K562 (cell line): ENCODE measurements around the gene TRPM4. TPM values are rescaled to one million over a fixed set of nuclear protein-coding genes. Genes with fewer than 3 reads are reported as not detected.

Experiments
- CHAMP1 ChIP-seq: fragments of 450-650 bp; IDR thresholded peaks from 2 replicates; pipeline ENCODE4 v1.6.1; 2016; ENCODE audit warnings: mild to moderate bottlenecking
- CHD1 ChIP-seq: fragments of 200-600 bp; sonication (generic); IDR thresholded peaks from one replicate; pipeline ENCODE4 v1.6.1; 2012; ENCODE audit warnings: mild to moderate bottlenecking, moderate library complexity, low read length, inconsistent platforms
- DIDO1 ChIP-seq: fragments of 450-650 bp; IDR thresholded peaks from 2 replicates; pipeline ENCODE4 v1.6.1; 2016; ENCODE audit warnings: low read depth, missing biosample characterization, missing genetic modification characterization
- E2F6 ChIP-seq, 2 experiments: IDR thresholded peaks; 2 replicates each; pipeline ENCODE4 v1.6.1; 2011; ENCODE audit warnings: borderline replicate concordance in 1 of 2, control low read depth in 1 of 2, low read depth in 1 of 2, low read length in 1 of 2, mild to moderate bottlenecking in 1 of 2, mixed read lengths in 1 of 2, moderate library complexity in 1 of 2; ENCODE audit not compliant: insufficient read depth in 1 of 2, insufficient read length in 1 of 2, poor library complexity in 1 of 2, severe bottlenecking in 1 of 2; ENCODE audit errors: extremely low read depth in 1 of 2
- EZH2 ChIP-seq: IDR thresholded peaks from 2 replicates; pipeline ENCODE4 v1.6.1; 2012; ENCODE audit warnings: low read depth, mild to moderate bottlenecking, inconsistent platforms, low read length, borderline replicate concordance
- HNRNPH1 ChIP-seq: fragments of 200-400 bp; formaldehyde crosslinking; optimal IDR thresholded peaks from 2 replicates; pipeline ENCODE3; 2017; ENCODE audit warnings: low read depth, mild to moderate bottlenecking, low read length, moderate library complexity
- HNRNPK ChIP-seq: fragments of 200-400 bp; formaldehyde crosslinking; IDR thresholded peaks from one replicate; pipeline ENCODE4 v1.6.1; 2018; ENCODE audit warnings: mild to moderate bottlenecking, low read depth, low read length; ENCODE audit not compliant: poor library complexity, severe bottlenecking
- KLF1 ChIP-seq: fragments of 450-650 bp; IDR thresholded peaks from 2 replicates; pipeline ENCODE4 v1.6.1; 2016; ENCODE audit warnings: missing genetic modification characterization, missing compliant biosample characterization
- MAFG ChIP-seq: fragments of 450-650 bp; conservative IDR thresholded peaks from 2 replicates; pipeline ENCODE4 v1.6.1; 2016; ENCODE audit warnings: missing genetic modification characterization, missing compliant biosample characterization
- NFE2 ChIP-seq: IDR thresholded peaks from 2 replicates; pipeline ENCODE4 v1.6.1; 2014; ENCODE audit warnings: antibody characterized with exemption, low read depth
- NR2C2 ChIP-seq, 2 experiments: fragments of 200-800 bp in 1 of 2; sonication (Bioruptor generic) in 1 of 2; sonication (generic) in 1 of 2; formaldehyde crosslinking in 1 of 2; IDR thresholded peaks; 2 replicates each; pipeline versions ENCODE4 v1.6.1 to v1.8.0; 2016 to 2022; ENCODE audit warnings: mild to moderate bottlenecking in 1 of 2, missing compliant biosample characterization in 1 of 2, missing genetic modification characterization in 1 of 2, missing genetic modification reagents in 1 of 2
- POLR3A ChIP-seq: IDR thresholded peaks from 2 replicates; pipeline ENCODE4 v1.6.1; 2011; ENCODE audit warnings: borderline replicate concordance, mild to moderate bottlenecking, moderate library complexity; ENCODE audit not compliant: insufficient read length, insufficient read depth; ENCODE audit errors: extremely low read depth
- SLC30A9 ChIP-seq: fragments of 250-450 bp; sonication (Bioruptor Pico); IDR thresholded peaks from 2 replicates; pipeline ENCODE4 v1.8.0; 2022; ENCODE audit warnings: mild to moderate bottlenecking, moderate library complexity
- ZFP36 ChIP-seq: fragments of 150-350 bp; IDR thresholded peaks from 2 replicates; pipeline ENCODE4 v1.6.1; 2018; ENCODE audit warnings: low read length, low read depth; ENCODE audit not compliant: partially characterized antibody
- ZNF134 ChIP-seq: fragments of 250-450 bp; sonication (Bioruptor Pico); conservative IDR thresholded peaks from 2 replicates; pipeline ENCODE4 v1.4.0; 2020
- ZNF174 ChIP-seq: fragments of 250-450 bp; sonication (Bioruptor Pico); IDR thresholded peaks from 2 replicates; pipeline ENCODE4 v1.4.0; 2020; ENCODE audit warnings: mild to moderate bottlenecking
- ZNF263 ChIP-seq: sonication (generic); formaldehyde crosslinking; IDR thresholded peaks from 2 replicates; pipeline ENCODE4 v1.8.0; 2022; ENCODE audit warnings: mild to moderate bottlenecking, missing genetic modification reagents, borderline replicate concordance
- ZNF354B ChIP-seq: fragments of 250-450 bp; sonication (Bioruptor Pico); IDR thresholded peaks from 2 replicates; pipeline ENCODE4 v1.4.0; 2020
- ZNF431 ChIP-seq: sonication (generic); formaldehyde crosslinking; IDR thresholded peaks from 2 replicates; pipeline ENCODE4 v1.8.0; 2022; ENCODE audit warnings: mild to moderate bottlenecking, missing genetic modification reagents
- polyA plus RNA-seq, 8 experiments: library from polyadenylated mRNA; depleted of rRNA in 4 of 8; stranded (reverse) in 5 of 8; unstranded in 3 of 8; fragments of >200 nt; fragmentation: Nextera tagmentation in 2 of 8; fragmentation: Illumina TruSeq in 1 of 8; extraction: Ambion mirVana in 2 of 8; extraction: Trizol in 1 of 8; gene quantifications; 2 replicates each; pipeline versions ENCODE4 v1.2.1 to v1.2.3, GENCODE V29; 2011 to 2014; ENCODE audit warnings: inconsistent platforms in 1 of 8, missing spikeins in 1 of 8
- total RNA-seq, 7 experiments: library from RNA; depleted of rRNA in 6 of 7; stranded (reverse); fragments of >200 nt in 6 of 7; fragmentation: Illumina TruSeq in 2 of 7; extraction: Trizol in 2 of 7; gene quantifications; 2 replicates each; pipeline versions ENCODE4 v1.2.1 to v1.2.3, GENCODE V29; 2011 to 2021; ENCODE audit warnings: low replicate concordance in 1 of 7
- TF ChIP-seq, protein P1 (sequence below), 2 experiments: fragments of 250-450 bp in 1 of 2; fragments of 450-650 bp in 1 of 2; sonication (Bioruptor Pico) in 1 of 2; IDR thresholded peaks; 2 replicates each; pipeline versions ENCODE4 v1.6.1 to v1.8.0; 2016 to 2021; ENCODE audit warnings: mild to moderate bottlenecking in 2 of 2, moderate library complexity in 2 of 2, missing compliant biosample characterization in 1 of 2, missing genetic modification characterization in 1 of 2

Gene TRPM4
- total and polyA plus RNA-seq, 9 of the 15 experiments (the other 6 are each of a cell fraction or from before 2014, with no cell fraction given) = 6.5 to 45.4 (median 15.2) TPM

DNA sequence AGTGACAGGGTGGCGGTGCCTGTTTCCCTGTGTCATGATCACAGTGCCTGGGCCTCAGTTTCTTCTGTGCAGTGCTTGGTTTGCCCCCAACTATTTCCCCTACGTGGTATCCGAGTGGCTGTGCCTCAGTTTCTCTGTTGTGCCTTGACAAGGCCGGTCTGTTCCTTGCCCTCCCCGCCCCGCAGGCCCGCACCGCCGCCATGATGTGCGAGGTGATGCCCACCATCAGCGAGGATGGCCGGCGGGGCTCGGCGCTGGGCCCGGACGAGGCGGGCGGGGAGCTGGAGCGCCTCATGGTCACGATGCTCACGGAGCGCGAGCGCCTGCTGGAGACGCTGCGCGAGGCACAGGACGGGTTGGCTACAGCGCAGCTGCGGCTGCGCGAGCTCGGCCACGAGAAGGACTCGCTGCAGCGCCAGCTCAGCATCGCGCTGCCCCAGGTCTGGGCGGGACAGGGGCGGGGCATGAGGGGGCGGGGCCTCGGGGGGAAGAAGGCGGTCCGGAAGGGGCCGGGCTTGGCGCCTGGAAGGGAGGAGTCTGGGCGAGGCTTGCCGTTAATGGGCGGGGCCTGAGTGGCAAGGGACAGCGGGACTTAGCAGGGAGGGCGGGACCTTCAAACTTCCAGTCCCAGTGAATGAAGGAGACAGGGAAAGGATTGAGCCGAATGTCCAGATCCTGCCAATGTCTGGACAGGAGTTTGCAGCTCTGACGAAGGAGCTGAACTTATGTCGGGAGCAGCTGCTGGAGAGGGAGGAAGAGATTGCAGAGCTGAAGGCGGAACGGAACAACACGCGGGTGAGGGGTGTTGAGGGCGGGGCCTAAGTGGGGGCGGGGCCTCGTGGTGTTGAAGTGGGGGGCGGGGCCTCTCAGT is 29.7 kb upstream of the TRPM4 start (continued):
- TF ChIP-seq CHAMP1 (no peak), POLR3A (no peak), DIDO1 (no peak), HNRNPK (no peak), ZNF431 (CRISPR knock-in tag) (no peak; the same call in 1 of the 2 replicates), ZNF134 (no peak), E2F6 (IDR thresholded peaks at IDR 0.05; ENCODE audit: borderline replicate concordance in 1 of 2, extremely low read depth in 1 of 2, insufficient read depth in 1 of 2, insufficient read length in 1 of 2, low read depth in 1 of 2, low read length in 1 of 2, poor library complexity in 1 of 2, severe bottlenecking in 1 of 2) (peak; percentile 99 to 100), KLF1 (tag) (no peak), MAFG (no peak), ZNF174 (CRISPR knock-in tag) (no peak), ZFP36 (no peak), ZNF263 (CRISPR knock-in tag) (peak; percentile 57; the same call in 1 of the 2 replicates), ZNF354B (CRISPR knock-in tag) (no peak), HNRNPH1 (no peak), NR2C2 (CRISPR knock-in tag; IDR thresholded peaks at IDR 0.05) (peak; percentile 69; the same call in 1 of the 2 replicates), NR2C2 (tag; IDR thresholded peaks at IDR 0.05) (0 out of 2 replicates have a peak, but pooled peaks have one; percentile 48), CHD1 (no peak), NFE2 (no peak; the same call in 1 of the 2 replicates), SLC30A9 (CRISPR knock-in tag) (no peak), EZH2 (no peak)
- TF ChIP-seq, protein P1, sequence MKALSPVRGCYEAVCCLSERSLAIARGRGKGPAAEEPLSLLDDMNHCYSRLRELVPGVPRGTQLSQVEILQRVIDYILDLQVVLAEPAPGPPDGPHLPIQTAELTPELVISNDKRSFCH (CRISPR knock-in tag; IDR thresholded peaks at IDR 0.05) = no peak
- TF ChIP-seq, protein P1 (tag; IDR thresholded peaks at IDR 0.05) = peak; percentile 79
